ENCODE data around the gene CDO1. TPM values are rescaled to one million over a fixed set of nuclear protein-coding genes. Genes with fewer than 3 reads are reported as not detected.

Gene CDO1
- total RNA-seq, 1 experiment from 2014 or later, result 0.17 TPM

DNA sequence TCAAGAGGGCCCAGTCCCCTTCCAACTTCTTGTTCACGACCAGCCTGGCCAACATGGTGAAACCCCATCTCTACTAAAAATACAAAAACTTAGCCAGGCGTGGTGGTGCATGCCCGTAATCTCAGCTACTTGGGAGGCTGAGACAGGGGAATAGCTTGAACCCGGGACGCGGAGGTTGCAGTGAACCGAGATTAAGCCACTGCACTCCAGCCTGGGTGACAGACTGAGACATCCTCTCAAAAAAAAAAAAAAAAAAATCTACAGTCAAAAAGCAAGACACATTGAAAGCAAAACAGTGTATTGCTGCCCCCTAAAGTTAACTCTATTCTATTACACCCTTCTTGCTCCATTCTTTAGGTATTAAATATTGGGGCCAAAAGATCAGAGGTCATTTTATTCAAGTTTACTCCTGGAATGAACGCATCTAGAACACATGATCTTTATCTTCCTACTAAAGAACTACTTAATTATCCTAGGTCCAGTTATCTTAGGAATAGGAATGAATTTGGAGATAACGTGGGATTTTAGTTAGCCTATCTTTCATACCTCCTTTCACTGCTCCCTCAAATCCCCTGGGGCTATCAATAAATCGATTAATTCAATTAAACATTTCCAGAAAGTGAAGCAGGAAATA, 22.5 kb upstream of the CDO1 start:
- peak overlapping the region; percentile 83 to 87 for H3K4me3 ChIP-seq (replicated peaks in 1 of 2; ENCODE audit: low read depth in 1 of 2, low read length in 2 of 2)
- peaks cover 6% of the 10 kb centered on the region; the same call in 1 of the 2 replicates for H4K20me1 ChIP-seq (ENCODE audit: insufficient read depth)
- CTCF ChIA-PET, result interaction anchor here (0.6 kb wide), 1 partner anchor 204 kb away, joined by 4 read pairs; no protein-coding TSS in a partner anchor
- peak overlapping the region; percentile 82 for H3K9ac ChIP-seq (ENCODE audit: low read length)
- H3K27ac ChIP-seq (ENCODE audit: low read depth, low read length), result peak overlapping the region; percentile 96; the same call in 1 of the 2 replicates
- intact Hi-C loops (cut with micrococcal nuclease), result loop anchor here (2.0 to 10.0 kb wide), 2 partner anchors 204 to 464 kb away; no protein-coding TSS in a partner anchor
- ATAC-seq (no peak), DNase-seq (ENCODE audit: low read depth, low spot score) (no peak)
- peaks cover 29 to 51% of the 10 kb centered on the region in 2 experiments for H3K36me3 ChIP-seq (ENCODE audit: control insufficient read depth in 1 of 2, insufficient read depth in 2 of 2, low read length in 2 of 2)
- no peaks in the 10 kb centered on the region for H3K9me2 ChIP-seq (ENCODE audit: insufficient read depth)
- TF ChIP-seq CTCF (IDR thresholded peaks at IDR 0.05 in 2 of 3, conservative IDR thresholded peaks at IDR 0.05 in 1 of 3; ENCODE audit: borderline replicate concordance in 1 of 3, insufficient read depth in 1 of 3, low read depth in 2 of 3, low read length in 2 of 3) (peak in 2 of 3 experiments; percentile 36 to 47; a peak in 4 of 6 replicates), RAD21 (IDR thresholded peaks at IDR 0.05; ENCODE audit: low read depth) (no peak)
- H3K4me2 ChIP-seq (ENCODE audit: low read length), result peak overlapping the region; percentile 91
- no peak overlapping the region for H2AFZ ChIP-seq (ENCODE audit: low read depth, low read length, poor library complexity, severe bottlenecking)
- H3K9me3 ChIP-seq (ENCODE audit: control insufficient read depth in 1 of 2, insufficient read depth in 1 of 2, low read depth in 1 of 2, low read length in 2 of 2), result no peaks in the 10 kb centered on the region
- peaks cover 11 to 41% of the 10 kb centered on the region in 2 experiments; a peak in 3 of 4 replicates for H3K4me1 ChIP-seq (ENCODE audit: control insufficient read depth in 1 of 2, insufficient read depth in 2 of 2, low read length in 2 of 2)
- peaks cover 96% of the 10 kb centered on the region for H3K79me2 ChIP-seq (ENCODE audit: insufficient read depth, low read length)
- POLR2A ChIA-PET, result no interaction called here
- RAD21 ChIA-PET (ENCODE audit: low non-redundant PET in 1 of 2, low total read pairs in 2 of 2, uncharacterized antibody in 2 of 2, unreplicated experiment in 2 of 2), result interaction anchor here in 1 of 2 experiments (1.0 kb wide), 1 partner anchor 204 kb away, joined by 6 read pairs; no protein-coding TSS in a partner anchor
- H3K27me3 ChIP-seq (ENCODE audit: insufficient read depth, low read length), result no peaks in the 10 kb centered on the region
- BruUV-seq (replicated peaks), result no TSS peak

- ATAC-seq, result no peak
- intact Hi-C loops (cut with micrococcal nuclease), result loop anchor here (10.0 kb wide), 1 partner anchor 461 kb away; no protein-coding TSS in a partner anchor
- Histone ChIP-seq H2AFZ (ENCODE audit: low read depth, low read length, poor library complexity, severe bottlenecking) (no peak overlapping the region), H3K36me3 (ENCODE audit: control insufficient read depth in 1 of 2, insufficient read depth in 2 of 2, low read length in 2 of 2) (peaks cover 46 to 85% of the 10 kb centered on the region in 2 experiments), H3K9me2 (ENCODE audit: insufficient read depth) (no peaks in the 10 kb centered on the region), H3K4me3 (replicated peaks in 1 of 2; ENCODE audit: low read depth in 1 of 2, low read length in 2 of 2) (no peak overlapping the region), H3K9ac (ENCODE audit: low read length) (no peak overlapping the region), H3K9me3 (ENCODE audit: control insufficient read depth in 1 of 2, insufficient read depth in 1 of 2, low read depth in 1 of 2, low read length in 2 of 2) (no peaks in the 10 kb centered on the region), H3K27me3 (ENCODE audit: insufficient read depth, low read length) (no peaks in the 10 kb centered on the region), H4K20me1 (ENCODE audit: insufficient read depth) (peaks cover 6% of the 10 kb centered on the region; the same call in 1 of the 2 replicates), H3K4me2 (ENCODE audit: low read length) (no peak overlapping the region), H3K27ac (ENCODE audit: low read depth, low read length) (no peak overlapping the region), H3K79me2 (ENCODE audit: insufficient read depth, low read length) (peaks cover 82% of the 10 kb centered on the region), H3K4me1 (ENCODE audit: control insufficient read depth in 1 of 2, insufficient read depth in 2 of 2, low read length in 2 of 2) (peaks cover 10 to 30% of the 10 kb centered on the region in 2 experiments; a peak in 3 of 4 replicates)
- ChIA-PET RAD21 (ENCODE audit: low non-redundant PET in 1 of 2, low total read pairs in 2 of 2, uncharacterized antibody in 2 of 2, unreplicated experiment in 2 of 2) (no interaction called here), CTCF (interaction anchor here (1.5 kb wide), 1 partner anchor 10 kb away, joined by 3 read pairs; no protein-coding TSS in a partner anchor), POLR2A (interaction anchor here (0.8 kb wide), 1 partner anchor 233 kb away, joined by 3 read pairs; no protein-coding TSS in a partner anchor)
- DNase-seq (ENCODE audit: low read depth, low spot score), result no peak
- no TSS peak for BruUV-seq (replicated peaks)
- no peak for TF ChIP-seq EGR1 (IDR thresholded peaks at IDR 0.05; ENCODE audit: low read depth)
- TF ChIP-seq ZNF274 (IDR thresholded peaks at IDR 0.05; ENCODE audit: low read depth, low read length), result no peak
- no peak for TF ChIP-seq POLR2AphosphoS5 (IDR thresholded peaks at IDR 0.05; ENCODE audit: low read depth, low read length)
- TF ChIP-seq JUND (IDR thresholded peaks at IDR 0.05), result no peak
- TF ChIP-seq EZH2phosphoT487 (IDR thresholded peaks at IDR 0.05; ENCODE audit: borderline replicate concordance), result no peak
- no peak for TF ChIP-seq CBX3 (IDR thresholded peaks at IDR 0.05; ENCODE audit: low read depth)
- TF ChIP-seq RAD21 (IDR thresholded peaks at IDR 0.05; ENCODE audit: low read depth), result no peak
- TF ChIP-seq SRF (IDR thresholded peaks at IDR 0.05; ENCODE audit: low read depth), result no peak
- TF ChIP-seq CTCF (IDR thresholded peaks at IDR 0.05 in 2 of 3, conservative IDR thresholded peaks at IDR 0.05 in 1 of 3; ENCODE audit: borderline replicate concordance in 1 of 3, insufficient read depth in 1 of 3, low read depth in 2 of 3, low read length in 2 of 3), result no peak
- TF ChIP-seq MAX (IDR thresholded peaks at IDR 0.05), result no peak
- TF ChIP-seq POLR2A (IDR thresholded peaks at IDR 0.05; ENCODE audit: borderline replicate concordance, extremely low read depth, insufficient read depth, insufficient read length), result no peak
- no peak for TF ChIP-seq CEBPB (IDR thresholded peaks at IDR 0.05; ENCODE audit: low read depth)
- TF ChIP-seq ATF3 (IDR thresholded peaks at IDR 0.05), result no peak
- TF ChIP-seq TCF7L2 (IDR thresholded peaks at IDR 0.05; ENCODE audit: borderline replicate concordance, extremely low read depth, insufficient read depth, insufficient read length), result no peak
Measured at GRCh38 chr5:115835481-115835880, 19.0 kb upstream of the CDO1 start.
